H9 (cell line): ENCODE measurements around the gene SLC16A1. TPM values are rescaled to one million over a fixed set of nuclear protein-coding genes. Genes with fewer than 3 reads are reported as not detected.

Experiments used
- DNase-seq: peaks from one replicate; pipeline ENCODE4 v3.0.0-alpha.2; 2017
- H2AFZ ChIP-seq: one replicate; pipeline ENCODE4 v1.6.1; 2013; ENCODE audit warnings: mild to moderate bottlenecking, low read length, control low read depth, moderate library complexity
- H2AK5ac ChIP-seq: 2 replicates; pipeline ENCODE4 v1.6.1; 2013; ENCODE audit warnings: low read length, control low read depth, mixed read lengths; ENCODE audit not compliant: insufficient read length
- H2BK120ac ChIP-seq: one replicate; pipeline ENCODE4 v1.6.1; 2013; ENCODE audit warnings: low read depth, mild to moderate bottlenecking, low read length, control low read depth, inconsistent platforms; ENCODE audit not compliant: poor library complexity, severe bottlenecking
- H2BK12ac ChIP-seq: 2 replicates; pipeline ENCODE4 v1.6.1; 2013; ENCODE audit warnings: low read length, control low read depth, mixed read lengths, low read depth; ENCODE audit not compliant: insufficient read length
- H2BK15ac ChIP-seq: 2 replicates; pipeline ENCODE4 v1.6.1; 2013; ENCODE audit warnings: low read depth, low read length, control low read depth
- H2BK20ac ChIP-seq: one replicate; pipeline ENCODE4 v1.6.1; 2013; ENCODE audit warnings: low read depth, mild to moderate bottlenecking, low read length, control low read depth, inconsistent platforms; ENCODE audit not compliant: poor library complexity, severe bottlenecking
- H2BK5ac ChIP-seq: 2 replicates; pipeline ENCODE4 v1.6.1; 2013; ENCODE audit warnings: low read length, control low read depth, mixed read lengths; ENCODE audit not compliant: insufficient read length
- H3K14ac ChIP-seq: 2 replicates; pipeline ENCODE4 v1.6.1; 2013; ENCODE audit warnings: low read length, control low read depth; ENCODE audit not compliant: insufficient read depth
- H3K18ac ChIP-seq: 2 replicates; pipeline ENCODE4 v1.6.1; 2013; ENCODE audit warnings: low read depth, mild to moderate bottlenecking, mixed read lengths, low read length, control low read depth; ENCODE audit not compliant: insufficient read length
- H3K23ac ChIP-seq: 2 replicates; pipeline ENCODE4 v1.6.1; 2013; ENCODE audit warnings: low read length, control low read depth, mixed read lengths, low read depth; ENCODE audit not compliant: insufficient read length
- H3K23me2 ChIP-seq: 2 replicates; pipeline ENCODE4 v1.6.1; 2013; ENCODE audit warnings: low read depth, mild to moderate bottlenecking, mixed read lengths, low read length, control low read depth; ENCODE audit not compliant: insufficient read length, poor library complexity, severe bottlenecking
- H3K27ac ChIP-seq: 2 replicates; pipeline ENCODE4 v1.5.1; 2013; ENCODE audit warnings: low read length, control low read depth, mixed read lengths, low read depth; ENCODE audit not compliant: insufficient read length
- H3K27me3 ChIP-seq: 2 replicates; pipeline ENCODE4 v1.6.1; 2013; ENCODE audit warnings: low read length, control low read depth, inconsistent platforms; ENCODE audit not compliant: insufficient read depth
- H3K4ac ChIP-seq: 2 replicates; pipeline ENCODE4 v1.6.1; 2013; ENCODE audit warnings: low read depth, mild to moderate bottlenecking, control low read depth, inconsistent platforms, low read length, moderate library complexity
- H3K4me1 ChIP-seq: 2 replicates; pipeline ENCODE4 v1.6.1; 2013; ENCODE audit warnings: low read length, control low read depth, inconsistent platforms; ENCODE audit not compliant: insufficient read depth
- H3K4me2 ChIP-seq: 2 replicates; pipeline ENCODE4 v1.6.1; 2013; ENCODE audit warnings: low read length, control low read depth, mixed read lengths; ENCODE audit not compliant: insufficient read length, insufficient read depth
- H3K56ac ChIP-seq: 2 replicates; pipeline ENCODE4 v1.6.1; 2013; ENCODE audit warnings: low read depth, mild to moderate bottlenecking, mixed read lengths, low read length, control low read depth; ENCODE audit not compliant: insufficient read length
- H3K79me1 ChIP-seq: 2 replicates; pipeline ENCODE4 v1.6.1; 2013; ENCODE audit warnings: low read depth, mild to moderate bottlenecking, moderate library complexity, low read length, control low read depth, inconsistent platforms; ENCODE audit not compliant: insufficient read depth, poor library complexity, severe bottlenecking
- H3K79me2 ChIP-seq: 2 replicates; pipeline ENCODE4 v1.6.1; 2013; ENCODE audit warnings: low read length, control low read depth, inconsistent platforms; ENCODE audit not compliant: insufficient read depth
- H3K9ac ChIP-seq: 2 replicates; pipeline ENCODE4 v1.6.1; 2013; ENCODE audit warnings: low read length, control low read depth, mixed read lengths; ENCODE audit not compliant: insufficient read length; ENCODE audit errors: extremely low read depth
- H3K9me3 ChIP-seq: one replicate; pipeline ENCODE4 v1.6.1; 2013; ENCODE audit warnings: low read depth, low read length, inconsistent platforms; ENCODE audit not compliant: control insufficient read depth
- H3T11ph ChIP-seq: one replicate; pipeline ENCODE4 v1.6.1; 2013; ENCODE audit warnings: mild to moderate bottlenecking, low read length, control low read depth, inconsistent platforms
- H4K20me1 ChIP-seq: one replicate; pipeline ENCODE4 v1.6.1; 2013; ENCODE audit not compliant: control insufficient read depth, insufficient read length, insufficient read depth
- H4K5ac ChIP-seq: 2 replicates; pipeline ENCODE4 v1.6.1; 2013; ENCODE audit warnings: low read depth, mild to moderate bottlenecking, mixed read lengths, low read length, control low read depth; ENCODE audit not compliant: insufficient read length
- H4K8ac ChIP-seq: replicated peaks from 2 replicates; pipeline ENCODE4 v1.6.1; 2013; ENCODE audit warnings: low read length, control low read depth, mixed read lengths, low read depth; ENCODE audit not compliant: insufficient read length
- H4K91ac ChIP-seq: 2 replicates; pipeline ENCODE4 v1.6.1; 2013; ENCODE audit warnings: low read depth, mild to moderate bottlenecking, moderate library complexity, mixed read lengths, low read length, control low read depth; ENCODE audit not compliant: insufficient read length
- H3K27ac Mint-ChIP-seq, 3 experiments: 2 replicates in 2 of 3; 3 replicates in 1 of 3; pipeline ENCODE4 v1.8.0; 2020 to 2021; ENCODE audit warnings: mixed read lengths in 3 of 3, mild to moderate bottlenecking in 1 of 3, moderate library complexity in 1 of 3
- H3K27me3 Mint-ChIP-seq: 2 replicates; pipeline ENCODE4 v1.8.0; 2021; ENCODE audit warnings: low read depth, mild to moderate bottlenecking, moderate library complexity, mixed read lengths
- H3K36me3 Mint-ChIP-seq, 3 experiments: 2 replicates in 2 of 3; 3 replicates in 1 of 3; pipeline ENCODE4 v1.8.0; 2020 to 2021; ENCODE audit warnings: low read depth in 3 of 3, mixed read lengths in 3 of 3; ENCODE audit not compliant: insufficient read depth in 1 of 3
- H3K4me1 Mint-ChIP-seq, 2 experiments: 2 replicates each; pipeline ENCODE4 v1.8.0; 2020; ENCODE audit warnings: mixed read lengths in 2 of 2
- H3K4me3 Mint-ChIP-seq, 2 experiments: 2 replicates in 1 of 2; 3 replicates in 1 of 2; pipeline ENCODE4 v1.8.0; 2020 to 2021; ENCODE audit warnings: mild to moderate bottlenecking in 2 of 2, mixed read lengths in 2 of 2, moderate library complexity in 1 of 2
- H3K9me3 Mint-ChIP-seq, 2 experiments: 2 replicates in 1 of 2; 3 replicates in 1 of 2; pipeline ENCODE4 v1.8.0; 2020; ENCODE audit warnings: mild to moderate bottlenecking in 2 of 2, mixed read lengths in 2 of 2, moderate library complexity in 1 of 2
- WGBS: extraction: QIAGEN DNeasy Blood & Tissue Kit; methylation state at CpG from one replicate; pipeline ENCODE4 v1.1.7; 2013; ENCODE audit warnings: missing lambda C conversion rate, low lambda C conversion rate, mixed read lengths; ENCODE audit not compliant: insufficient read length; ENCODE audit errors: extremely low coverage; 5-methylcytosine and 5-hydroxymethylcytosine counted together
- total RNA-seq: library from RNA; stranded (reverse); gene quantifications from 2 replicates; pipeline ENCODE4 v1.2.1, GENCODE V29; 2021
- TF ChIP-seq, protein P1 (sequence below): fragments of 200-600 bp; sonication (generic); conservative IDR thresholded peaks from 3 replicates; pipeline ENCODE4 v1.8.0; 2021; ENCODE audit warnings: antibody characterized with exemption, mild to moderate bottlenecking

Gene SLC16A1
- total RNA-seq, 1 experiment from 2014 or later = 381 TPM

DNA sequence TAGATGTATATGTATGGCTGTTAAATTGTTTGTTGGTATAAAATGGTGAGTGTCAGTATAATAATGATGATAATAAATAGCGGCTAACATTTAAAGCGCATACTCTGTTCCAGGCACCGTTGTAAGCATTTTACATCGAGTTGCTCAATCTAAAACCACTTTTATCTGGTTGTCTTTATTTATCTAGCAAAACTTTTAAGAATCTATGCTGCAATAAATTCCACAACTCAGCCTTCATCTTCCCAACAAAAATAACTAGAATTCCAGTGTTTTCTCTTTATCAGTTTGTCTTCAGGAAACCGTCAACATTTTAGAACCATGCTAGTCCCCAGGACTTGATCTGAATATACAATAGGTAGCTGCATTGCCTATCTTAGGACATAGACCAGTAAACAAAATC, 19.3 kb upstream of the SLC16A1 start:
- TF ChIP-seq, protein P1, sequence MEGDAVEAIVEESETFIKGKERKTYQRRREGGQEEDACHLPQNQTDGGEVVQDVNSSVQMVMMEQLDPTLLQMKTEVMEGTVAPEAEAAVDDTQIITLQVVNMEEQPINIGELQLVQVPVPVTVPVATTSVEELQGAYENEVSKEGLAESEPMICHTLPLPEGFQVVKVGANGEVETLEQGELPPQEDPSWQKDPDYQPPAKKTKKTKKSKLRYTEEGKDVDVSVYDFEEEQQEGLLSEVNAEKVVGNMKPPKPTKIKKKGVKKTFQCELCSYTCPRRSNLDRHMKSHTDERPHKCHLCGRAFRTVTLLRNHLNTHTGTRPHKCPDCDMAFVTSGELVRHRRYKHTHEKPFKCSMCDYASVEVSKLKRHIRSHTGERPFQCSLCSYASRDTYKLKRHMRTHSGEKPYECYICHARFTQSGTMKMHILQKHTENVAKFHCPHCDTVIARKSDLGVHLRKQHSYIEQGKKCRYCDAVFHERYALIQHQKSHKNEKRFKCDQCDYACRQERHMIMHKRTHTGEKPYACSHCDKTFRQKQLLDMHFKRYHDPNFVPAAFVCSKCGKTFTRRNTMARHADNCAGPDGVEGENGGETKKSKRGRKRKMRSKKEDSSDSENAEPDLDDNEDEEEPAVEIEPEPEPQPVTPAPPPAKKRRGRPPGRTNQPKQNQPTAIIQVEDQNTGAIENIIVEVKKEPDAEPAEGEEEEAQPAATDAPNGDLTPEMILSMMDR = no peak
- H4K91ac ChIP-seq = no peak overlapping the region
- H3T11ph ChIP-seq = no peak overlapping the region
- H3K79me2 ChIP-seq = no peaks in the 10 kb centered on the region
- peak overlapping the region in 1 of 3 experiments; percentile 3; a peak in 1 of 7 replicates for H3K27ac Mint-ChIP-seq
- no peaks in the 10 kb centered on the region for H3K27me3 Mint-ChIP-seq
- no peak overlapping the region for H2BK12ac ChIP-seq
- H3K9me3 Mint-ChIP-seq = no peaks in the 10 kb centered on the region
- H3K4me1 ChIP-seq = no peaks in the 10 kb centered on the region
- no peak overlapping the region for H2AFZ ChIP-seq
- H4K5ac ChIP-seq = no peak overlapping the region
- no peak overlapping the region for H3K4ac ChIP-seq
- H3K23me2 ChIP-seq = no peaks in the 10 kb centered on the region
- H3K23ac ChIP-seq = no peak overlapping the region
- peaks cover 9 to 17% (median 13%) of the 10 kb centered on the region in 3 experiments; a peak in 6 of 7 replicates for H3K36me3 Mint-ChIP-seq
- no peaks in the 10 kb centered on the region for H3K79me1 ChIP-seq
- no peak overlapping the region for H2AK5ac ChIP-seq
- H3K4me3 Mint-ChIP-seq = no peak overlapping the region
- H3K18ac ChIP-seq = no peak overlapping the region
- no peaks in the 10 kb centered on the region for H3K9me3 ChIP-seq
- no peak overlapping the region for H3K9ac ChIP-seq
- no peak overlapping the region for H2BK5ac ChIP-seq
- no peak overlapping the region for H4K8ac ChIP-seq
- WGBS = no CpG with 5 or more reads among the region's 5 CpGs
- no peak overlapping the region for H2BK120ac ChIP-seq
- no peaks in the 10 kb centered on the region; a peak in 1 of 4 replicates for H3K4me1 Mint-ChIP-seq
- no peak overlapping the region for H3K14ac ChIP-seq
- H2BK20ac ChIP-seq = no peak overlapping the region
- H3K4me2 ChIP-seq = no peak overlapping the region
- DNase-seq = no peak
- no peak overlapping the region for H2BK15ac ChIP-seq
- no peak overlapping the region for H3K27ac ChIP-seq
- H3K27me3 ChIP-seq = no peaks in the 10 kb centered on the region
- no peak overlapping the region for H3K56ac ChIP-seq
- no peaks in the 10 kb centered on the region for H4K20me1 ChIP-seq
